DOHH2 (cell line): ENCODE data around the gene PSD4.

ENCODE experiments used
- H3F3A ChIP-seq: fragments of 200-600 bp; sonication (generic), shearing (Covaris generic); 2 replicates; pipeline ENCODE4 v1.6.0; 2016; ENCODE audit warnings: antibody characterized with exemption, mild to moderate bottlenecking; ENCODE audit not compliant: control insufficient read depth, insufficient read depth
- H3K27ac ChIP-seq: fragments of 200-600 bp; sonication (generic); 2 replicates; pipeline ENCODE4 v1.5.1; 2014; ENCODE audit warnings: low read depth, mild to moderate bottlenecking, low read length, moderate library complexity
- H3K27me3 ChIP-seq: fragments of 200-600 bp; sonication (generic); 2 replicates; pipeline ENCODE4 v1.6.1; 2014; ENCODE audit warnings: mild to moderate bottlenecking, low read length, mixed read lengths; ENCODE audit not compliant: control insufficient read depth
- H3K36me3 ChIP-seq: fragments of 200-600 bp; sonication (generic); 2 replicates; pipeline ENCODE4 v1.6.1; 2014; ENCODE audit warnings: mild to moderate bottlenecking, low read length, moderate library complexity, mixed read lengths; ENCODE audit not compliant: control insufficient read depth
- H3K4me1 ChIP-seq: fragments of 200-600 bp; sonication (generic); 2 replicates; pipeline ENCODE4 v1.6.1; 2014; ENCODE audit warnings: mild to moderate bottlenecking, low read length, mixed read lengths; ENCODE audit not compliant: control insufficient read depth
- H3K4me2 ChIP-seq: fragments of 200-600 bp; sonication (generic); 2 replicates; pipeline ENCODE4 v1.6.0; 2014; ENCODE audit warnings: mild to moderate bottlenecking, low read length, moderate library complexity
- H3K4me3 ChIP-seq: fragments of 200-600 bp; sonication (generic); 2 replicates; pipeline ENCODE4 v1.5.1; 2014; ENCODE audit warnings: mild to moderate bottlenecking, low read length, mixed read lengths
- H3K79me2 ChIP-seq: fragments of 200-600 bp; sonication (generic); 2 replicates; pipeline ENCODE4 v1.6.1; 2014; ENCODE audit warnings: mild to moderate bottlenecking, low read length, mixed read lengths; ENCODE audit not compliant: control insufficient read depth
- H3K9me2 ChIP-seq: fragments of 200-600 bp; sonication (generic); replicated peaks from 2 replicates; pipeline ENCODE4 v1.6.1; 2014; ENCODE audit warnings: mild to moderate bottlenecking, low read length, mixed read lengths; ENCODE audit not compliant: control insufficient read depth
- H3K9me3 ChIP-seq: fragments of 200-600 bp; sonication (generic); 2 replicates; pipeline ENCODE4 v1.6.1; 2014; ENCODE audit warnings: antibody characterized with exemption, low read length, mixed read lengths; ENCODE audit not compliant: control insufficient read depth, insufficient read depth
- H4K20me1 ChIP-seq: fragments of 200-600 bp; sonication (generic); 2 replicates; pipeline ENCODE4 v1.6.0; 2014; ENCODE audit warnings: low read depth, mild to moderate bottlenecking, antibody characterized with exemption, low read length, moderate library complexity; ENCODE audit not compliant: control insufficient read depth, insufficient read depth
- CTCF ChIP-seq: fragments of 200-600 bp; sonication (generic); IDR thresholded peaks from one replicate; pipeline ENCODE4 v1.5.1; 2014; ENCODE audit warnings: antibody characterized with exemption, mild to moderate bottlenecking, low read depth, low read length; ENCODE audit not compliant: poor library complexity, severe bottlenecking
- EZH2phosphoT487 ChIP-seq: fragments of 200-600 bp; sonication (generic); IDR thresholded peaks from 2 replicates; pipeline ENCODE4 v1.6.1; 2017; ENCODE audit warnings: borderline replicate concordance, mild to moderate bottlenecking, antibody characterized with exemption, low read length, moderate library complexity, mixed read lengths

The PSD4 gene

DNA sequence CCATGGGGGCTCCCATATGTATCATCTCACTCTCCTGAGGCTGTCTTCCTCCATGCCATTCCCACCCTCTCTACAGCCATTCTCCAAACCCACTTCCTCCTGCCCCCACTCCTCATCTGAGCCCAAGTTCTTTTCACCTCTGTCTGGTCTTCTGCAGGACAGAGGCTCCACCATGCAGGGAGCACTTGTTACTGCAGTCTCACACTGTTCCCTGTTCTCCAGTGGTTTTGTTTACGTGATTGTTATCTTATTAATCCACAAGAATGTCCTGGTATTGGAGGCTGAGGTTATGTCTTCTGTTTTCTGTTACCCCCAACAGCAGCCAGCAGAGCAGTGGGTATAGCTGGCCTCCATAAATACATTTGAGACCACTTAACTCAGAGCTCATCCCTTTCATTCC lies 53.5 kb downstream of the PSD4 start:
- Histone ChIP-seq H3K4me3 (no peak overlapping the region), H3K79me2 (no peaks in the 10 kb centered on the region), H3K27ac (no peak overlapping the region), H3K36me3 (no peaks in the 10 kb centered on the region), H4K20me1 (no peaks in the 10 kb centered on the region), H3F3A (no peaks in the 10 kb centered on the region), H3K4me1 (no peaks in the 10 kb centered on the region), H3K4me2 (no peak overlapping the region), H3K27me3 (peaks cover 16% of the 10 kb centered on the region), H3K9me3 (no peaks in the 10 kb centered on the region), H3K9me2 (no peaks in the 10 kb centered on the region)
- no peak for TF ChIP-seq CTCF
- TF ChIP-seq EZH2phosphoT487, result no peak

- Histone ChIP-seq H3K9me3 (no peaks in the 10 kb centered on the region), H3K27ac (no peak overlapping the region), H3K4me1 (no peaks in the 10 kb centered on the region), H3K4me3 (no peak overlapping the region), H3K36me3 (no peaks in the 10 kb centered on the region), H3F3A (no peaks in the 10 kb centered on the region), H3K9me2 (no peaks in the 10 kb centered on the region), H3K4me2 (no peak overlapping the region), H4K20me1 (no peaks in the 10 kb centered on the region), H3K27me3 (peaks cover 12% of the 10 kb centered on the region), H3K79me2 (no peaks in the 10 kb centered on the region)
- no peak for TF ChIP-seq CTCF
- TF ChIP-seq EZH2phosphoT487, result no peak
Measured at GRCh38 chr2:113227698-113228097, 53.9 kb downstream of the PSD4 start.

DNA sequence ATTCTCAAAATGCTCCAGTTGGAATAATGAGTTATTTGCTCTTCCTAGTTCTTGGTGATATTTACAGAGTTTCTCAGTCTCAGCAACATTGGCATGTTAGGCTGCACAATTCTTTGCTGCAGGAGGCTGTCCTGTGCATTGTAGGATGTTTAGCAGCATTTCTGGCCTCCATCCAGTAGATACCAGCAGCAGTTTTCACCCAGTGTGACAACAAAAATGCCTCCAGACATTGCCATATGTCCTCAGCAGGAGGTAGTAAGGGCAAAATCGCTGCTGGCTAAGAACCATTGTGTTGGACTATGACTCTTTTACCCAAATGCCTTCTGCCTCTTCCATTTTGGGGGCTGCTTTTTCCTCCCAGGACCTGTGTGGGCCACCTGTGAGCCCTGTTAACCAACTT lies 54.6 kb downstream of the PSD4 start:
- H3K4me3 ChIP-seq, result no peak overlapping the region
- no peaks in the 10 kb centered on the region for H3K4me1 ChIP-seq
- H3F3A ChIP-seq, result no peaks in the 10 kb centered on the region
- H3K9me3 ChIP-seq, result no peaks in the 10 kb centered on the region
- H3K4me2 ChIP-seq, result no peak overlapping the region
- H3K27ac ChIP-seq, result no peak overlapping the region
- no peak for TF ChIP-seq CTCF
- no peak for TF ChIP-seq EZH2phosphoT487
- H3K9me2 ChIP-seq, result no peaks in the 10 kb centered on the region
- H3K36me3 ChIP-seq, result no peaks in the 10 kb centered on the region
- no peaks in the 10 kb centered on the region for H4K20me1 ChIP-seq
- H3K27me3 ChIP-seq, result peaks cover 5% of the 10 kb centered on the region; the same call in 1 of the 2 replicates
- H3K79me2 ChIP-seq, result no peaks in the 10 kb centered on the region
